Natural killer cell (primary cell): ENCODE data around the gene LPAR5. TPM values are rescaled to one million over a fixed set of nuclear protein-coding genes. Genes with fewer than 3 reads are reported as not detected.

Source experiments
- ATAC-seq, 3 donors: fragments of 150-1000 bp in 2 of 3; fragments of 200-7000 bp in 1 of 3; cut with Tn5 transposase; 1 replicate in 1 of 3; 2 replicates in 2 of 3; pipeline ENCODE4 v1.10.0; 2021; ENCODE audit warnings: mild to moderate bottlenecking in 2 of 3, moderate library complexity in 2 of 3
- DNase-seq, 2 donors: peaks; one replicate each; pipeline versions ENCODE4 v3.0.0 to v3.0.0-alpha.2; 2013 to 2021; ENCODE audit warnings: mixed read lengths in 1 of 2
- H3K27ac ChIP-seq: one replicate; pipeline ENCODE4 v1.5.1; 2013; ENCODE audit warnings: mild to moderate bottlenecking, low read length
- H3K27me3 ChIP-seq: one replicate; pipeline ENCODE4 v1.6.1; 2013; ENCODE audit warnings: low read length; ENCODE audit not compliant: control insufficient read depth, insufficient read depth
- H3K36me3 ChIP-seq: one replicate; pipeline ENCODE4 v1.6.1; 2013; ENCODE audit warnings: low read length; ENCODE audit not compliant: control insufficient read depth, insufficient read depth
- H3K4me1 ChIP-seq: one replicate; pipeline ENCODE4 v1.6.1; 2013; ENCODE audit warnings: low read length; ENCODE audit not compliant: control insufficient read depth, insufficient read depth
- H3K4me3 ChIP-seq: one replicate; pipeline ENCODE4 v1.5.1; 2013; ENCODE audit warnings: low read length
- H3K9me3 ChIP-seq: one replicate; pipeline ENCODE4 v1.6.1; 2013; ENCODE audit warnings: low read length; ENCODE audit not compliant: control insufficient read depth, insufficient read depth
- H3K27ac Mint-ChIP-seq, 2 donors: one replicate each; pipeline ENCODE4 v1.8.0; 2022; ENCODE audit warnings: mild to moderate bottlenecking in 2 of 2, mixed read lengths in 2 of 2, moderate library complexity in 1 of 2
- H3K27me3 Mint-ChIP-seq, 2 donors: one replicate each; pipeline ENCODE4 v1.8.0; 2022; ENCODE audit warnings: low read depth in 2 of 2, mixed read lengths in 2 of 2
- H3K36me3 Mint-ChIP-seq: one replicate; pipeline ENCODE4 v1.8.0; 2022; ENCODE audit warnings: mixed read lengths
- H3K4me1 Mint-ChIP-seq, 2 donors: one replicate each; pipeline ENCODE4 v1.8.0; 2022; ENCODE audit warnings: mixed read lengths in 2 of 2
- H3K4me3 Mint-ChIP-seq: one replicate; pipeline ENCODE4 v1.8.0; 2022; ENCODE audit warnings: mild to moderate bottlenecking, moderate library complexity, mixed read lengths
- H3K9me3 Mint-ChIP-seq, 2 donors: one replicate each; pipeline ENCODE4 v1.8.0; 2022; ENCODE audit warnings: mixed read lengths in 2 of 2
- CTCF ChIP-seq: fragments of 200-600 bp; IDR thresholded peaks from one replicate; pipeline ENCODE4 v1.8.0; 2022; ENCODE audit warnings: antibody characterized with exemption
- WGBS: methylation state at CpG from one replicate; pipeline ENCODE4 v1.1.7; 2013; ENCODE audit warnings: missing lambda C conversion rate; ENCODE audit not compliant: insufficient coverage; 5-methylcytosine and 5-hydroxymethylcytosine counted together
- intact Hi-C: fragments of 100-400 bp; cut with micrococcal nuclease; formaldehyde crosslinking; loops from one replicate; pipeline ENCODE4 v1.14.2; 2022
- total RNA-seq, 4 donors: library from RNA; stranded (reverse); fragments of 120-200 nt in 1 of 4; gene quantifications; one replicate each; pipeline versions ENCODE4 v1.2.3 to v1.2.4, GENCODE V29; 2013 to 2022

The LPAR5 gene
- total RNA-seq, 3 donors from 2014 or later (not counting 1 experiment from before 2014, with no cell fraction given): 10.0 to 27.8 (median 17.3) TPM

GRCh38 chr12:6570264-6570887, 65.4 kb downstream of the LPAR5 start:
- ATAC-seq (peak in 1 of 3 donors; percentile 14), DNase-seq (peak; percentile 34 to 65)
- intact Hi-C loops: no loop called here
- Mint-ChIP-seq H3K27ac (peak overlapping the region; percentile 1 to 96), H3K4me1 (peaks cover 22 to 36% of the 10 kb centered on the region in 2 donors), H3K4me3 (peak overlapping the region; percentile 65), H3K27me3 (no peaks in the 10 kb centered on the region), H3K36me3 (peaks cover 1% of the 10 kb centered on the region), H3K9me3 (no peaks in the 10 kb centered on the region)
- Histone ChIP-seq H3K27ac (no peak overlapping the region), H3K36me3 (peaks cover 56% of the 10 kb centered on the region), H3K27me3 (no peaks in the 10 kb centered on the region), H3K4me1 (peaks cover 17% of the 10 kb centered on the region), H3K9me3 (no peaks in the 10 kb centered on the region), H3K4me3 (no peak overlapping the region)
- peak; percentile 22 for TF ChIP-seq CTCF
- WGBS: 67% methylated on average over 6 of the region's 7 CpGs

- DNase-seq (no peak), ATAC-seq (no peak)
- Mint-ChIP-seq H3K36me3 (no peaks in the 10 kb centered on the region), H3K4me1 (peaks cover 22 to 36% of the 10 kb centered on the region in 2 donors), H3K4me3 (peak overlapping the region; percentile 65), H3K27ac (peak overlapping the region; percentile 1 to 96), H3K27me3 (no peaks in the 10 kb centered on the region), H3K9me3 (no peaks in the 10 kb centered on the region)
- Histone ChIP-seq H3K27ac (no peak overlapping the region), H3K4me3 (no peak overlapping the region), H3K36me3 (peaks cover 52% of the 10 kb centered on the region), H3K27me3 (no peaks in the 10 kb centered on the region), H3K9me3 (no peaks in the 10 kb centered on the region), H3K4me1 (peaks cover 17% of the 10 kb centered on the region)
- intact Hi-C loops: loop anchor here (5.0 kb wide), 2 partner anchors 38 to 118 kb away; partner anchors contain the start of genes CHD4 and ZNF384
- no peak for TF ChIP-seq CTCF
- 92% methylated on average over 7 of the region's 7 CpGs for WGBS
These were observed 66.0 kb downstream of the LPAR5 start for GRCh38 chr12:6569786-6570185.

GRCh38 chr12:6569312-6569711, 66.4 kb downstream of the LPAR5 start:
- WGBS: 96% methylated on average over 9 of the region's 12 CpGs
- H3K4me3 ChIP-seq: no peak overlapping the region
- H3K4me1 Mint-ChIP-seq: peaks cover 22 to 36% of the 10 kb centered on the region in 2 donors
- intact Hi-C loops: loop anchor here (5.0 kb wide), 2 partner anchors 38 to 118 kb away; partner anchors contain the start of genes CHD4 and ZNF384
- H3K9me3 ChIP-seq: no peaks in the 10 kb centered on the region
- ATAC-seq (no peak), DNase-seq (no peak)
- peak overlapping the region; percentile 65 for H3K4me3 Mint-ChIP-seq
- H3K36me3 ChIP-seq: peaks cover 49% of the 10 kb centered on the region
- H3K27me3 ChIP-seq: no peaks in the 10 kb centered on the region
- H3K9me3 Mint-ChIP-seq: no peaks in the 10 kb centered on the region
- H3K27ac Mint-ChIP-seq: peak overlapping the region; percentile 96
- no peak overlapping the region for H3K27ac ChIP-seq
- no peaks in the 10 kb centered on the region for H3K27me3 Mint-ChIP-seq
- H3K36me3 Mint-ChIP-seq: no peaks in the 10 kb centered on the region
- H3K4me1 ChIP-seq: peaks cover 17% of the 10 kb centered on the region
- no peak for TF ChIP-seq CTCF

Other genes starting within 250 kb of the LPAR5 start
- 10 to 100 TPM in 1 of 3 donors, 1 to 10 TPM in 2; 2.7 to 13.7 (median 3.1) TPM for gene CD27, start 191.0 kb downstream of the LPAR5 start, total RNA-seq
- gene TAPBPL, start 183.9 kb downstream of the LPAR5 start, total RNA-seq: 10 to 100 TPM; 43.0 to 51.4 (median 46.9) TPM
- 10 to 100 TPM; 81.0 to 84.3 (median 83.8) TPM for gene VAMP1, start 165.3 kb downstream of the LPAR5 start, total RNA-seq
- 10 to 100 TPM; 32.8 to 48.3 (median 45.4) TPM for gene MRPL51, start 142.7 kb downstream of the LPAR5 start, total RNA-seq
- gene NCAPD2, start 141.9 kb downstream of the LPAR5 start, total RNA-seq: 10 to 100 TPM; 38.8 to 53.1 (median 44.1) TPM
- gene GAPDH, start 101.4 kb downstream of the LPAR5 start, total RNA-seq: 100 to 1,000 TPM; 606 to 729 (median 642) TPM
- 10 to 100 TPM; 51.5 to 67.7 (median 62.3) TPM for gene IFFO1, start 79.9 kb downstream of the LPAR5 start, total RNA-seq
- gene NOP2, start 67.7 kb downstream of the LPAR5 start, total RNA-seq: 100 to 1,000 TPM in 1 of 3 donors, 10 to 100 TPM in 2; 85.2 to 105 (median 89.1) TPM
- gene CHD4, start 28.6 kb downstream of the LPAR5 start, total RNA-seq: 100 to 1,000 TPM; 568 to 795 (median 658) TPM
- 10 to 100 TPM in 1 of 3 donors, 1 to 10 TPM in 2; 2.1 to 12.2 (median 4.7) TPM for gene ACRBP, start 11.5 kb upstream of the LPAR5 start, total RNA-seq
- 10 to 100 TPM; 29.9 to 40.9 (median 30.2) TPM for gene ING4, start 27.2 kb upstream of the LPAR5 start, total RNA-seq
- 100 to 1,000 TPM in 2 of 3 donors, 10 to 100 TPM in 1; 95.1 to 101 (median 100) TPM for gene ZNF384, start 53.4 kb upstream of the LPAR5 start, total RNA-seq
- not detected for gene PIANP, start 64.9 kb upstream of the LPAR5 start, total RNA-seq
- gene COPS7A, start 88.1 kb upstream of the LPAR5 start, total RNA-seq: 10 to 100 TPM; 23.5 to 29.8 (median 28.9) TPM
- gene MLF2, start 117.2 kb upstream of the LPAR5 start, total RNA-seq: 100 to 1,000 TPM; 114 to 117 (median 116) TPM
- 10 to 100 TPM in 1 of 3 donors, 1 to 10 TPM in 2; 2.3 to 33.2 (median 2.8) TPM for gene PTMS, start 130.4 kb upstream of the LPAR5 start, total RNA-seq
- 1 to 10 TPM in 1 of 3 donors, under 1 TPM in 2; 0.36 to 7.6 (median 0.78) TPM for gene LAG3, start 136.6 kb upstream of the LPAR5 start, total RNA-seq
- gene CD4, start 153.6 kb upstream of the LPAR5 start, total RNA-seq: 10 to 100 TPM in 1 of 3 donors, 1 to 10 TPM in 2; 8.5 to 10.1 (median 9.8) TPM
- 1 to 10 TPM in 1 of 3 donors, under 1 TPM in 2; 0.39 to 2.1 (median 0.68) TPM for gene GPR162, start 185.9 kb upstream of the LPAR5 start, total RNA-seq
- 1 to 10 TPM in 1 of 3 donors, under 1 TPM in 1, not detected in 1; 0.72 to 1.8 TPM for gene P3H3, start 192.4 kb upstream of the LPAR5 start, total RNA-seq
- gene GNB3, start 205.0 kb upstream of the LPAR5 start, total RNA-seq: not detected
- 1 to 10 TPM; 1.4 to 3.3 (median 1.4) TPM for gene CDCA3, start 215.3 kb upstream of the LPAR5 start, total RNA-seq
- gene USP5, start 216.2 kb upstream of the LPAR5 start, total RNA-seq: 10 to 100 TPM; 48.3 to 67.2 (median 57.2) TPM
- gene TPI1, start 231.6 kb upstream of the LPAR5 start, total RNA-seq: 100 to 1,000 TPM; 167 to 196 (median 189) TPM
- gene SPSB2, start 237.3 kb upstream of the LPAR5 start, total RNA-seq: 10 to 100 TPM in 1 of 3 donors, 1 to 10 TPM in 2; 8.1 to 19.1 (median 8.4) TPM